Caki2 (cell line): Measurements from ENCODE around the gene ETNK1. TPM values are rescaled to one million over a fixed set of nuclear protein-coding genes. Genes with fewer than 3 reads are reported as not detected.

Experiments used
- DNase-seq: peaks from one replicate; pipeline ENCODE4 v3.0.0-alpha.2; 2015; ENCODE audit warnings: low read depth
- in situ Hi-C: cut with HindIII; loops from 2 replicates; pipeline ENCODE4 v1.10.0; 2016; ENCODE audit warnings: low sequenced_read_pairs, low pct_unique_long_range_greater_than_20kb, mixed read lengths
- total RNA-seq: library from RNA; depleted of rRNA; stranded (reverse); fragments of >200 nt; shearing (Covaris generic); gene quantifications from 2 replicates; pipeline ENCODE4 v1.2.3, GENCODE V29; 2014; ENCODE audit warnings: low replicate concordance; rRNA removed

The ETNK1 gene
- total RNA-seq, 1 experiment from 2014 or later, result 7.3 TPM

GRCh38 chr12:22719745-22720144 is 94.8 kb downstream of the ETNK1 start:
- in situ Hi-C loops, result no loop called here
- DNase-seq, result no peak

GRCh38 chr12:22722081-22722480 is 97.1 kb downstream of the ETNK1 start:
- in situ Hi-C loops, result no loop called here
- DNase-seq, result no peak

GRCh38 chr12:22722779-22723178 is 97.8 kb downstream of the ETNK1 start:
- in situ Hi-C loops, result no loop called here
- no peak for DNase-seq

GRCh38 chr12:22728987-22729386 is 104.0 kb downstream of the ETNK1 start:
- in situ Hi-C loops, result no loop called here
- no peak for DNase-seq

GRCh38 chr12:22729431-22729956 is 104.5 kb downstream of the ETNK1 start:
- in situ Hi-C loops, result no loop called here
- no peak for DNase-seq

- DNase-seq, result peak; percentile 55
Measured at GRCh38 chr12:22729957-22730443, 105.0 kb downstream of the ETNK1 start.

GRCh38 chr12:22731236-22731635 is 106.3 kb downstream of the ETNK1 start:
- in situ Hi-C loops, result no loop called here
- DNase-seq, result no peak

More at GRCh38 chr12:22729957-22730443, 105.0 kb downstream of the ETNK1 start:
- in situ Hi-C loops, result no loop called here

GRCh38 chr12:22733756-22734155 is 108.8 kb downstream of the ETNK1 start:
- in situ Hi-C loops, result no loop called here
- no peak for DNase-seq

- no peak for DNase-seq
- in situ Hi-C loops, result no loop called here
Measured at GRCh38 chr12:22738945-22739344, 114.0 kb downstream of the ETNK1 start.

Other genes with a start within 250 kb of the ETNK1 start
- gene C2CD5, start 80.6 kb upstream of the ETNK1 start, total RNA-seq, result 11.7 and 14.6 TPM in 2 replicates